ENCODE results near the gene HTR3C.
"Not testable (repeated sequence)": the region's sequence is repeated elsewhere in the genome, so short reads cannot be mapped to it uniquely, and the experiment has no call there.

HTR3C gene

GRCh38 chr3:184066211-184066610 lies 13.4 kb downstream of the HTR3C start:
- Histone ChIP-seq H3K9me3 (ENCODE audit: insufficient read depth, low read depth, low read length) (peaks cover 8% of the 10 kb centered on the region; the same call in 1 of the 2 replicates), H3K9ac (ENCODE audit: low read depth, low read length, poor library complexity, severe bottlenecking) (no peak overlapping the region), H3K36me3 (ENCODE audit: insufficient read depth, low read length) (no peaks in the 10 kb centered on the region), H3F3A (ENCODE audit: low read depth) (no peaks in the 10 kb centered on the region), H3K79me2 (ENCODE audit: insufficient read depth, low read length) (no peaks in the 10 kb centered on the region), H3K4me2 (ENCODE audit: low read depth, low read length, poor library complexity, severe bottlenecking) (no peak overlapping the region), H3K4me1 (ENCODE audit: insufficient read depth, low read length, poor library complexity, severe bottlenecking) (no peaks in the 10 kb centered on the region), H3K9me2 (replicated peaks; ENCODE audit: low read depth, low read length) (no peaks in the 10 kb centered on the region), H2AFZ (ENCODE audit: low read length) (no peak overlapping the region), H3K4me3 (ENCODE audit: low read length, poor library complexity, severe bottlenecking) (no peak overlapping the region), H4K20me1 (ENCODE audit: insufficient read depth, low read length, poor library complexity, severe bottlenecking) (no peaks in the 10 kb centered on the region), H3K27me3 (ENCODE audit: insufficient read depth, low read length, poor library complexity, severe bottlenecking) (no peaks in the 10 kb centered on the region)
- no peak for TF ChIP-seq CTCF (conservative IDR thresholded peaks at IDR 0.05; ENCODE audit: low read length)
- TF ChIP-seq EZH2phosphoT487 (IDR thresholded peaks at IDR 0.05; ENCODE audit: borderline replicate concordance), result no peak

GRCh38 chr3:184067573-184068055 lies 14.8 kb downstream of the HTR3C start:
- Histone ChIP-seq H3K4me2 (ENCODE audit: low read depth, low read length, poor library complexity, severe bottlenecking) (no peak overlapping the region), H4K20me1 (ENCODE audit: insufficient read depth, low read length, poor library complexity, severe bottlenecking) (no peaks in the 10 kb centered on the region), H3K4me1 (ENCODE audit: insufficient read depth, low read length, poor library complexity, severe bottlenecking) (no peaks in the 10 kb centered on the region), H3F3A (ENCODE audit: low read depth) (no peaks in the 10 kb centered on the region), H3K9me3 (ENCODE audit: insufficient read depth, low read depth, low read length) (peaks cover 8% of the 10 kb centered on the region; the same call in 1 of the 2 replicates), H2AFZ (ENCODE audit: low read length) (no peak overlapping the region), H3K9me2 (replicated peaks; ENCODE audit: low read depth, low read length) (no peaks in the 10 kb centered on the region), H3K27me3 (ENCODE audit: insufficient read depth, low read length, poor library complexity, severe bottlenecking) (no peaks in the 10 kb centered on the region), H3K4me3 (ENCODE audit: low read length, poor library complexity, severe bottlenecking) (no peak overlapping the region), H3K79me2 (ENCODE audit: insufficient read depth, low read length) (no peaks in the 10 kb centered on the region), H3K9ac (ENCODE audit: low read depth, low read length, poor library complexity, severe bottlenecking) (no peak overlapping the region), H3K36me3 (ENCODE audit: insufficient read depth, low read length) (no peaks in the 10 kb centered on the region)
- TF ChIP-seq EZH2phosphoT487 (IDR thresholded peaks at IDR 0.05; ENCODE audit: borderline replicate concordance) (no peak), CTCF (conservative IDR thresholded peaks at IDR 0.05; ENCODE audit: low read length) (no peak)

- H3K36me3 ChIP-seq (ENCODE audit: insufficient read depth, low read length), result no peaks in the 10 kb centered on the region
- H3K4me1 ChIP-seq (ENCODE audit: insufficient read depth, low read length, poor library complexity, severe bottlenecking), result no peaks in the 10 kb centered on the region
- H3K79me2 ChIP-seq (ENCODE audit: insufficient read depth, low read length), result no peaks in the 10 kb centered on the region
- no peaks in the 10 kb centered on the region for H3K9me2 ChIP-seq (replicated peaks; ENCODE audit: low read depth, low read length)
- H3F3A ChIP-seq (ENCODE audit: low read depth), result no peaks in the 10 kb centered on the region
- no peaks in the 10 kb centered on the region for H4K20me1 ChIP-seq (ENCODE audit: insufficient read depth, low read length, poor library complexity, severe bottlenecking)
- H3K27me3 ChIP-seq (ENCODE audit: insufficient read depth, low read length, poor library complexity, severe bottlenecking), result no peaks in the 10 kb centered on the region
- H3K4me3 ChIP-seq (ENCODE audit: low read length, poor library complexity, severe bottlenecking), result no peak overlapping the region
- H2AFZ ChIP-seq (ENCODE audit: low read length), result no peak overlapping the region
- H3K4me2 ChIP-seq (ENCODE audit: low read depth, low read length, poor library complexity, severe bottlenecking), result no peak overlapping the region
- peaks cover 8% of the 10 kb centered on the region; the same call in 1 of the 2 replicates for H3K9me3 ChIP-seq (ENCODE audit: insufficient read depth, low read depth, low read length)
- TF ChIP-seq EZH2phosphoT487 (IDR thresholded peaks at IDR 0.05; ENCODE audit: borderline replicate concordance) (no peak), CTCF (conservative IDR thresholded peaks at IDR 0.05; ENCODE audit: low read length) (no peak)
- no peak overlapping the region for H3K9ac ChIP-seq (ENCODE audit: low read depth, low read length, poor library complexity, severe bottlenecking)
Observed at GRCh38 chr3:184068344-184068743, 15.5 kb downstream of the HTR3C start.

GRCh38 chr3:184071142-184071541 lies 18.3 kb downstream of the HTR3C start:
- H4K20me1 ChIP-seq (ENCODE audit: insufficient read depth, low read length, poor library complexity, severe bottlenecking); H3K27me3 ChIP-seq (ENCODE audit: insufficient read depth, low read length, poor library complexity, severe bottlenecking): not testable (repeated sequence)

More at GRCh38 chr3:184071142-184071541, 18.3 kb downstream of the HTR3C start:
- not testable (repeated sequence) for H3K4me2 ChIP-seq (ENCODE audit: low read depth, low read length, poor library complexity, severe bottlenecking); H3K79me2 ChIP-seq (ENCODE audit: insufficient read depth, low read length); H3K4me3 ChIP-seq (ENCODE audit: low read length, poor library complexity, severe bottlenecking); H3K36me3 ChIP-seq (ENCODE audit: insufficient read depth, low read length); H3K9me2 ChIP-seq (replicated peaks; ENCODE audit: low read depth, low read length); H2AFZ ChIP-seq (ENCODE audit: low read length); H3F3A ChIP-seq (ENCODE audit: low read depth); H3K9ac ChIP-seq (ENCODE audit: low read depth, low read length, poor library complexity, severe bottlenecking); H3K4me1 ChIP-seq (ENCODE audit: insufficient read depth, low read length, poor library complexity, severe bottlenecking); H3K9me3 ChIP-seq (ENCODE audit: insufficient read depth, low read depth, low read length)
